ENCODE results near the gene GRAMD2B.

- TF ChIP-seq CTCF (IDR thresholded peaks at IDR 0.05): no peak
- no peak for TF ChIP-seq POLR2A (IDR thresholded peaks at IDR 0.05)
Observed at GRCh38 chr5:126416266-126416925, 6.8 kb upstream of the GRAMD2B start.

Measured in Peyer's patch (tissue), 4 donors.